ENCODE results near the gene ERMARD.

The ERMARD gene

GRCh38 chr6:169789146-169789943 lies 37.9 kb downstream of the ERMARD start:
- no peak for TF ChIP-seq CTCF (conservative IDR thresholded peaks at IDR 0.05; ENCODE audit: low read depth, low read length)
- H3K4me3 ChIP-seq (ENCODE audit: low read depth, low read length): peak overlapping the region; percentile 60
- DNase-seq (ENCODE audit: low read depth): peak; percentile 34

- TF ChIP-seq CTCF (conservative IDR thresholded peaks at IDR 0.05; ENCODE audit: low read depth, low read length): peak; percentile 94
- peak; percentile 74 for DNase-seq (ENCODE audit: low read depth)
- peak overlapping the region; percentile 60 for H3K4me3 ChIP-seq (ENCODE audit: low read depth, low read length)
These were observed 38.8 kb downstream of the ERMARD start for GRCh38 chr6:169789944-169790927.

- no peak overlapping the region for H3K4me3 ChIP-seq (ENCODE audit: low read depth, low read length)
- TF ChIP-seq CTCF (conservative IDR thresholded peaks at IDR 0.05; ENCODE audit: low read depth, low read length): no peak
- peak; percentile 26 for DNase-seq (ENCODE audit: low read depth)
These were observed 40.3 kb downstream of the ERMARD start for GRCh38 chr6:169791721-169792131.

- no peak overlapping the region for H3K4me3 ChIP-seq (ENCODE audit: low read depth, low read length)
- TF ChIP-seq CTCF (conservative IDR thresholded peaks at IDR 0.05; ENCODE audit: low read depth, low read length): no peak
- DNase-seq (ENCODE audit: low read depth): no peak
These were observed 41.0 kb downstream of the ERMARD start for GRCh38 chr6:169792306-169793015.

- no peak overlapping the region for H3K4me3 ChIP-seq (ENCODE audit: low read depth, low read length)
- DNase-seq (ENCODE audit: low read depth): no peak
- no peak for TF ChIP-seq CTCF (conservative IDR thresholded peaks at IDR 0.05; ENCODE audit: low read depth, low read length)
These were observed 42.0 kb downstream of the ERMARD start for GRCh38 chr6:169793408-169793807.

GRCh38 chr6:169794317-169795055 lies 43.1 kb downstream of the ERMARD start:
- H3K4me3 ChIP-seq (ENCODE audit: low read depth, low read length): no peak overlapping the region
- no peak for DNase-seq (ENCODE audit: low read depth)
- TF ChIP-seq CTCF (conservative IDR thresholded peaks at IDR 0.05; ENCODE audit: low read depth, low read length): no peak
